AG09319 (cell line): Measurements from ENCODE around the gene RAPGEF5.
A peak's percentile ranks its signal among the peaks of the same experiment; 100 is the strongest.

Source experiments
- DNase-seq: peaks from one replicate; pipeline ENCODE4 v3.0.0-alpha.2; 2010; ENCODE audit warnings: low read depth; ENCODE audit errors: extremely low read depth
- TF ChIP-seq, protein P1 (sequence below): IDR thresholded peaks from 2 replicates; pipeline ENCODE4 v1.5.1; 2011; ENCODE audit warnings: low read depth, mild to moderate bottlenecking, inconsistent platforms, low read length, moderate library complexity

RAPGEF5 gene

DNA sequence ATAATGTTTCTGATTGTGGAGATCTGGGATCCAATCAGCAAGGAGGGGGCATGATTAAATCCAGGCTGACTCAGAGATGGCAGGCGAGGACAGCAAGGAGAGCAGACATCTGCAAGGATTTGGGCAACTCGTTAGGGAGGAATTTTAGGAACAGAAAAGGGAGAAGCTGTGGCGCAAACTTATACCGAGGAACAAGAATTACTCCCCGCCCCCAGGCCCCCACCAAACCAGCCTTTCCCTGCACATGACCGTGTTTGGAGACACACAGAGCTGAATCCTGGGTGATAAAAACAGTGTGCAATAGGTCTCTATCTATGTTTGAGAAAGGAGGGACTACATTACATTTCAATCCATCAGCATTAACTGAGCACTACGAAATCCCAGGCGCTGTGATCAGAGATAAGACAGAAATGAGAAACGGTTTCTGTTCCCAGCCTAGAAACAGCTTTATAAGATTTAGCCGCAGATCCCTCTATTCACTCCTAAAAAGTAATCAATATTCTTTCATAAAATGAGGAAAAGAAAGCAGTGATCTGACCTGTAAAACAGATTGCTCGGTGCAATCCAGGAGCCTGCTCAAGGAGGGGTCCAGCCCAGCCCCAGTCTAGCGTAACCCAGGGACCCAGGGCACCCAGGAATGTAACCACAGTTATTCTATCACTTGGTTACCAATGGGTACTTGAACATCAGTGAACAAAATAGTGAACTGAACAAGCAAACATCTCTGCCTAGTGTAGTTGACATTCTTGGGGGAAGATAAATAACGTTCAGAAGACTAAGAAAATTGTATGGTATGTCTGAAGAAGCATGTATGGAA lies 37.2 kb upstream of the RAPGEF5 start:
- DNase-seq = peak; percentile 30
- TF ChIP-seq, protein P1, sequence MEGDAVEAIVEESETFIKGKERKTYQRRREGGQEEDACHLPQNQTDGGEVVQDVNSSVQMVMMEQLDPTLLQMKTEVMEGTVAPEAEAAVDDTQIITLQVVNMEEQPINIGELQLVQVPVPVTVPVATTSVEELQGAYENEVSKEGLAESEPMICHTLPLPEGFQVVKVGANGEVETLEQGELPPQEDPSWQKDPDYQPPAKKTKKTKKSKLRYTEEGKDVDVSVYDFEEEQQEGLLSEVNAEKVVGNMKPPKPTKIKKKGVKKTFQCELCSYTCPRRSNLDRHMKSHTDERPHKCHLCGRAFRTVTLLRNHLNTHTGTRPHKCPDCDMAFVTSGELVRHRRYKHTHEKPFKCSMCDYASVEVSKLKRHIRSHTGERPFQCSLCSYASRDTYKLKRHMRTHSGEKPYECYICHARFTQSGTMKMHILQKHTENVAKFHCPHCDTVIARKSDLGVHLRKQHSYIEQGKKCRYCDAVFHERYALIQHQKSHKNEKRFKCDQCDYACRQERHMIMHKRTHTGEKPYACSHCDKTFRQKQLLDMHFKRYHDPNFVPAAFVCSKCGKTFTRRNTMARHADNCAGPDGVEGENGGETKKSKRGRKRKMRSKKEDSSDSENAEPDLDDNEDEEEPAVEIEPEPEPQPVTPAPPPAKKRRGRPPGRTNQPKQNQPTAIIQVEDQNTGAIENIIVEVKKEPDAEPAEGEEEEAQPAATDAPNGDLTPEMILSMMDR = no peak

DNA sequence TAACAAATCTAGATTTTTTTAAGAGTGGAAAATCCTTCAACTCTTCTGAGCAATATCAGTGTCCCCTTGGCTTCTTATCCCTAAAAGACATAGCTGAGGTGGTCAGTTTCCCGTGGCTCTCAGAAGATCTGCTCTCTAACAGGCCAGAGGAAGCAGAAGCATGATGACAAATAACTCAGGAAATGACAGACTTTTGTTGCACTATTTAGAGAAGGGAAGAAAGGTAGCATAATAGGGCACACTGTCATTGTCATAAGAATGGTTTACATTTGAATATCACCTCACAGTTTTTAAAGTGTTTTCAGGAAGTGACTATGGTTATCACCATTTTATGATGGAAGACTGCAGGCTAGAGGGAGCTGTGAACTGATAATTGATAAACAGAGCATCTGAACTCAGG lies 33.6 kb upstream of the RAPGEF5 start:
- TF ChIP-seq, protein P1 = no peak
- DNase-seq = no peak

DNA sequence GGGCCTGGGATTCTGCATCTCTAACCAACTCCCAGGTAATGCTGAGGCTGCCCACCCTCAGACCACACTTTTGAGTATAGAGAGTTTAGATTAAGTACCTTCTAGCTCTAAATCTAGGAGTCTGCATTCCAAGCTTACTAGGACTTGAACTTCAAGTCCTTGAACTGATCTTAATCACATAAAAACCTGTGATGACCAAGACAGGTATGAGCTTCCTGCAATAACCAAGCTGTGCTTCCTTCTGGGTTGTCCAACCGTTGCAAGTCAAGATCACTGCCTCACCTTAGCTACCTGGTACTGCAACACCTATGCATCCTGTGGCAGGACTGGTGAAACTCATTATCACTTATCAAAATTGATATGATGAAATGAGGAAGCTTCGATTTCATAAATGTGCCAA lies 32.9 kb upstream of the RAPGEF5 start:
- TF ChIP-seq, protein P1 = no peak
- no peak for DNase-seq

DNA sequence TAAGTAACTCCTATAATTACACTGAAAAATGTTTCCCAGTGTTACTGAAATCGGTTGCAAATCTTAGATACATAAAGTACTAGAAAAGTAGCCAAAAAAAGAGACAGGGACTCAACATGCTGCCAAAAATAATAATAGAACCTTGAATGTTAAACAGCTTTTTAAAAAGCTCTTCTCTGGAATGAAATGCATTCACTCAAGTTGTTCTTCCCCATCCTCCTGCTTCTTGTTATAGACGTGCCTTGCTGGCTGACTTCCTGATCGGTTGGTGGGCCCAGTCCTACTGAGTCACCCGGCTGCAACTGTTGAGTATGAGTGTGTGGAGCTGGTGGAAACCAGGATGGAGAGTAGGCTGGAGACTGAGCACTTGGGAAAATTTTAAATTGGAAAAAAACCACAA lies 30.6 kb upstream of the RAPGEF5 start:
- TF ChIP-seq, protein P1 = no peak
- DNase-seq = no peak

DNA sequence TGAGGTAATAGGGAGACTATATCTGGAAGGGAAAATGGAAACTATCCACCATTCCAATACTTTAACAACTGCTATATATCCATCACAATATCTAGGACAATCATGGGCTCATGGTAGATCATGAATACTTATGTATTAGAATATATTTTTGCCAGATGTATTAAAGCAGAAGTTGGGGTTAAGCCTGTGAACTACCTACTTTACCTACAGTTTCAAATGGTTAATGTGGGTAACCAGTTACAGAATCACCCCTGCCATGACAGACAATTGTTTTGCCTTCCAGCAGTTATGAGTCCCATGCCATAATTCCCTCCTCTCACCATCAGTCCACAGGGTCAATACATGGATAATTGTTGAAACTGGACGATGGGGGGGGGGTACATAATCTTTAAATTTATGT lies 29.9 kb upstream of the RAPGEF5 start:
- DNase-seq = no peak
- TF ChIP-seq, protein P1 = no peak

DNA sequence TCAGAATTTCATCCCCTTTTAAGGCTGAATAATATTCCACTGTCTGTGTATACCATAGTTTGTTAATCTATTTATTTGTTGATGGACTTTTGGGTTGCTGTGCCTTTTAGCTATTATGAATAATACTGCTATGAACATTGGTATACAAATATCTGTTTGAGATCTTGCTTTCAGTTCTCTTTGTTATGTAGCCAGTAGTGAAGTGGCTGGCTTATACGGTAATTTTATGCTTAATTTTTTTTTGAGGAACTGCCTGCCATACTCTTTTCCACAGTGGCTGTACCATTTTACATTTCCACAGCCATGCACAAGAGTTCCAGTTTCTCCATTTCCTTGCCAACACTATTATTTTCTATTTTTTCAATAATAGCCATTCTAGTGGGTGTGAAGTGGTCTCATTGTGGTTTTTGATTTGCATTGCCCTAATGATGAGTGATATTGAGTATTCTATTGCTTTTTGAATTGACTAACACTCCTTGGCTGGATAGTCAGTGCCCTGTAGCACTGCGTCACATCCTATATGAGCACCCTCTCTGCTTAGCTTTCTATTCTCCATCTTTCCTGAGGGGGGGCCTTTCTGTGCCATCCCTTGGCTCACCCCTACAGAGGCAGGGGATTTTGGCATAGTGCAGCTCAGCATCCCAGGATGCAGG lies 29.4 kb upstream of the RAPGEF5 start:
- TF ChIP-seq, protein P1 = no peak
- no peak for DNase-seq

DNA sequence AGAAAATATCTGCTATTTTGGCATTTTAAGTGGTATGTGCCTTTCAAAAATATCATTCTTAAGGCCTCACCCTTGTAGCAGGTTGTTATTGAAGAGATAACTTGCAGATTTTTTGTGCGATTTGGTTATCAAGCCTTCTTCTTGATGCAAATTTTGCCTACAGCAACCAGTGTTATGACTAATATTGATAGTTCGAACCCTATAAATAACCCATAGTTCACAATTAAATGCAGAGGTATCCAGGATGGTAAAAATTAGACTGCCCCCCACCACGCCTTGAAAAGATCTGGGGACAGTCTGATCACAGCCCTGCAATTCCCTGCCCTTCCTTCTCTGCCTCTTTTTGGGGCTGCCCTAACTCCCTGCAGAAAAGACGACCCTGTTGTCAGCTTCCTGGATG lies 28.4 kb upstream of the RAPGEF5 start:
- TF ChIP-seq, protein P1 = no peak
- DNase-seq = no peak
